HG03439 (cell line): ENCODE results near the gene PIGN.

Experiments used
- ATAC-seq: cut with Tn5 transposase; IDR thresholded peaks from one replicate; pipeline ENCODE4 v1.9.1; 2021; ENCODE audit warnings: mild to moderate bottlenecking, moderate library complexity; ENCODE audit not compliant: unreplicated experiment

The PIGN gene

GRCh38 chr18:62122330-62122729 lies 64.5 kb downstream of the PIGN start:
- ATAC-seq = no peak

GRCh38 chr18:62119884-62120283 lies 67.0 kb downstream of the PIGN start:
- no peak for ATAC-seq

GRCh38 chr18:62118328-62118727 lies 68.5 kb downstream of the PIGN start:
- no peak for ATAC-seq

GRCh38 chr18:62109676-62110075 lies 77.2 kb downstream of the PIGN start:
- no peak for ATAC-seq

DNA sequence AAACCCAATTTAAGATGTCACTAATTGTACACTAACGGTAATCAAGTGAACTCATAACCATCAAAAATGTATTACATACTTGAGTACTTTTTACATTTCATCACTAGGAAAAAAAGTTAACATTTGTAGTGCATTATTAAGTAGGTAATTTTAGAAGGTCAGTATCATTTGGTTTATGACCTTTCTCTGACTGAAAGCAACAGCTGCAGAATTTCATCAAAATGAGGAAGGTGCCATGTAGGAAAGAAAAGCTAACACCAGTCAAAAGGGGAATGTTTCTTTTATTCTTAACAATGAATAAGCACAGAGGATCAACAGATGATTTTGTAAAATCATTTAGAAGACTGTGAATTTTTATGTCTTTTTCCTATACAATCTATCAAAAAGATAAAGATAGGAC lies 79.0 kb downstream of the PIGN start:
- no peak for ATAC-seq

- no peak for ATAC-seq
Observed at GRCh38 chr18:62106271-62106670, 80.6 kb downstream of the PIGN start.

- no peak for ATAC-seq
Observed at GRCh38 chr18:62105376-62105775, 81.5 kb downstream of the PIGN start.

- peak; percentile 50 for ATAC-seq
Observed at GRCh38 chr18:62102221-62102620, 84.6 kb downstream of the PIGN start.

GRCh38 chr18:62101321-62101721 lies 85.5 kb downstream of the PIGN start:
- no peak for ATAC-seq

GRCh38 chr18:62098960-62099359 lies 87.9 kb downstream of the PIGN start:
- no peak for ATAC-seq

GRCh38 chr18:62097698-62098097 lies 89.2 kb downstream of the PIGN start:
- no peak for ATAC-seq

- ATAC-seq = no peak
Observed at GRCh38 chr18:62091487-62092120, 95.3 kb downstream of the PIGN start.

GRCh38 chr18:62089174-62089573 lies 97.7 kb downstream of the PIGN start:
- ATAC-seq = no peak

GRCh38 chr18:62088156-62088555 lies 98.7 kb downstream of the PIGN start:
- no peak for ATAC-seq

DNA sequence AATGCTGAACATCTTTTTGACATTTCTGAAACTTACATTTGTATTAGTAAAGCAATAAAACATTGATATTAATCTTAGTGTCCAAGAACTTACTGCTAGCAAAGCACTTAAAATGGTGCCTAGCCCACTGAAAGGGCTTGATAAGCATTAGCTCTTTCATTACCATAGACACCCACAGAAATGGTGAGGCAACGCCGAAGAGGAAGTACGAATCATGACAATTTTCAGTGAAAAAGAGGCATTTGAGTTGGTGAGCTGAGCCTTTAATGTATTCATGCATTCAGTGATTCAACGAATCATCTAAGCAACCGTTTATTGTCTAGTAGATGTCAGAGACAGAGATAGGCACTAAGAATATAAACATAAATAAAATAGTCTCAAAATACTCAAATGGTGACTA lies 101.1 kb downstream of the PIGN start:
- ATAC-seq = no peak

DNA sequence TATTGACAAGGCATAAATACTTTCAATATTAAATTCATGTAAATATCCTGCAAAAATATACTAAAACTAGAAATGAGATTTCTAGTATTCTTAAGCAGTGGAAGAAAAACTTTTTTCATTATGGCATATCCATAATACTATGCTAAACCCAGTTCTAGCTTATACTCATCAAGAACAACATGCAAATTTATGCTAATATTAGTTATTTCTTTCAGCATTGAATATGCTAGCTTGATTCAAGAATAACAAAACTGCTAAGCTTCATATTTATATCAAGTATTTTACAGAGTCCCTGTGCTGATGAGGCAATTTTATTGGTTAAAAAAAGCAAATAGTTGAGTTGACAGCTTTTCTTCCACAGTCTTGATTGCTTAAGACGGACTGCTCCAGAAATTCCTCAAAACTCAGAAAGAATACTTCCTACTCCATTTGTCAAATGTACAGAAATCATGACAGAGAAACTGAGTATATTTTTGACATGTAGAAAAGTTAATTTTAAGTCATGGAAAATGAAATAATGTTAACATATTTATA lies 105.0 kb downstream of the PIGN start:
- no peak for ATAC-seq

- ATAC-seq = no peak
Observed at GRCh38 chr18:62081248-62081647, 105.6 kb downstream of the PIGN start.

GRCh38 chr18:62080172-62080900 lies 106.5 kb downstream of the PIGN start:
- no peak for ATAC-seq

DNA sequence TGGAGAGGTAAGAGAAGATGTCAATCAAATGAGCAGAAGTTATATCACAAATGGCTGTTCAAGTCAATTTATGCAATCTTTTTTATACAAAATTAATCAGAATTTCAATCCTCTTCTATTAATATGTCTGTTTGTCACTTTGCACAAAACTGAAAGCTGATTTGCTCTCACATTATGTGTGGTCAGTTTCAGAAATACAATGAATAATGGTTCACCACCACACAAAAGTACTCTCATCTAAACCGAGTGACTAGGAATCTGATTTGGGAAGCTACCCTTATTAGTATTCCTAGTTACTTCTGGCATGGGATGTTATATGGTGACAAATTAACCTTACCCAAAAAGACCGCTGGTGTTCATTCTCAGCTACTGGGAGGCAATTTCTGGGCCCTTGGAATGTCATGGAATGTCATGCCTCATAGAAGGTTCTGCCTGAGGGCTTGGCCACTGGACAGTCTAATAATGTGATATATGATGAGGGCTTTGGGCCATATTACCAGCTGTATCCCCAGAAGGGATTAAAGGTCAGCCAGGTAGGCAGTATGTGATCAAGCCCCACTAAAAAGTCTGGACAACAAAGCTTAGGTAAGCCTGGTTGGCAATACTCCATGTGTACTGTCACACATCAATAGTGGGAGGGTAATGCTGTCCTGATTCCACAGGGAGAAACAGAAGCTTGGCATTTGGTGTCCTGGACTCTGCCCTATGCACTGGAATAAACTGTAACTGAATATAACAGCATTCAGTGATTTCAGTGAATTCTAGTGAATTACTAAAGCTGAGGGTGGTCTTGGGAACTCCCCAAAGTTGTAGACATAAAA lies 113.2 kb downstream of the PIGN start:
- ATAC-seq = no peak

GRCh38 chr18:62072370-62072769 lies 114.5 kb downstream of the PIGN start:
- no peak for ATAC-seq

DNA sequence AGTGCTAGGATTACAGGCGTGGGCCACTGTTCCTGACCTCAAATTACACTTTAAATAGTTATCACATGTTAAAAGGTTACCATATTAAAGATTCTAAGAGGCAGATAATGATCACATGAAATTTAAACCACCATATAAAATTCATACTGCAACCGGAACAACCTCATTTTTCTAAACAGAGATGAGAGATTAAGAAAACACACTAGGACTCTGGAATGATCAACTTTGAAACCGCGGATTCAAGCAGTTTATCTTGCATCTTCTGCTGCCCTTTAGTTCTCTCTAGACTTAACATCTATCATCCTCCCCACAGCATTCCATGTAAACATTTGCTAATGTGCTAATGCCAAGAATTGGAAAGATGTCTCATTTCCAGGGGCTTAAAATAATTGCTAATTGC lies 115.8 kb downstream of the PIGN start:
- no peak for ATAC-seq

DNA sequence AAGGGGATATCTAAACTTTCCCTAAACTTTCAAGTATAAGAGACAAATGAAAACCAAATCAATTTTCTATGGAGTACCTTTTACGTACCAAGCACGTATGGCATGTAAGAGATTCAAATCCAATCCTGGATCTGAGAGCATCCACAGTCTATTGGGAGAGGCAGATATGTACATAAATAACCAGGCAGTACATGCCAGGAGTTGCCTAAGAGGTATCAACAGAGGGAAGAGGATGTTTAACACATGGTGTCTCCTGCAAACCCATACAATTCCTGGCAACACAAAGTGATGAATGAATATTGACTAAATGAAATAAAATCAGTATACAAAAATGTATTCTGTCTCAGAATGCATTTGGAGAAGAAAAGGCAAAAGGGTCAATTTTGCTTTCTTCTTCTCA lies 116.6 kb downstream of the PIGN start:
- no peak for ATAC-seq
